NCI-H748 (cell line): ENCODE data around the gene MAML2.
"Not testable (repeated sequence)": the region's sequence is repeated elsewhere in the genome, so short reads cannot be mapped to it uniquely, and the experiment has no call there.

ENCODE experiments used
- DNase-seq: peaks from one replicate; lab custom pipeline; 2025; ENCODE audit not compliant: unreplicated experiment; lab: John Stamatoyannopoulos, UW

The MAML2 gene

DNA sequence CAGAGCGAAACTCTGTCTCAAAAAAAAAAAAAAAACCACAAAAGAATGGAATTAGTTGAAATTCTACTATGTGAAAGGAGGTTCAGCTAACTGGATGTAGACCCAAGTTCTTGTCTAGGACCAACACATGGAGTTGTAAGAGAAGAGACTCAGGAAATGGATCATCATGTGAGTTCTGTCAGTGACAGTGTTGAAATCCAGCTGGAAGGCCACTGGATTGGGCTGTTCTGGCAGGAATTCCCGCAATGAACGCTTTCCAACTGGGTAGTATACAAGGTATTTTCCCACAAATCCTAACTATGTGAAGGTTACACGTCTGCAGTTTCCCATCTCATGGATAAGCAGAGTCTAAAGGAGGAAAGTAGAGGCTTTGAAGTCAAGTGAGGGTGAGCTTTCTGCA lies 151.2 kb downstream of the MAML2 start:
- no peak for DNase-seq

DNA sequence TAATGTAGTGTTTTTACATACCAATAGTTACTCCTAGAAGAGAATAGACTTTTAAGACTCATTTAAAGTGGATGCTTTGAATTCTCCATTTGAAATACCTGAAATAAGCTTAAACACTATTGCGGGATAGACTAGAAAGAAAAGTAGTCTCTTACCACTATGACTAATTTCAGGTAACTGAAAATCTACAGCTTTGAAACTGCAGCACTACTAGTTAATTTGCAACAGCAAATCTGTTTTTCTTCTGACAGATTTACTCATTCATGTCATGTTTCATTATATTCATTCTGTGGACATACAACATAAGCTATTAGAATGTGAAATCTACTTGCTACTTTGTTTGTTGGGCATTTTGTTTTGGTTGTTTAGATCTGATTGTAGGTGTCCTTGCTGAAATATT lies 153.6 kb downstream of the MAML2 start:
- no peak for DNase-seq

DNA sequence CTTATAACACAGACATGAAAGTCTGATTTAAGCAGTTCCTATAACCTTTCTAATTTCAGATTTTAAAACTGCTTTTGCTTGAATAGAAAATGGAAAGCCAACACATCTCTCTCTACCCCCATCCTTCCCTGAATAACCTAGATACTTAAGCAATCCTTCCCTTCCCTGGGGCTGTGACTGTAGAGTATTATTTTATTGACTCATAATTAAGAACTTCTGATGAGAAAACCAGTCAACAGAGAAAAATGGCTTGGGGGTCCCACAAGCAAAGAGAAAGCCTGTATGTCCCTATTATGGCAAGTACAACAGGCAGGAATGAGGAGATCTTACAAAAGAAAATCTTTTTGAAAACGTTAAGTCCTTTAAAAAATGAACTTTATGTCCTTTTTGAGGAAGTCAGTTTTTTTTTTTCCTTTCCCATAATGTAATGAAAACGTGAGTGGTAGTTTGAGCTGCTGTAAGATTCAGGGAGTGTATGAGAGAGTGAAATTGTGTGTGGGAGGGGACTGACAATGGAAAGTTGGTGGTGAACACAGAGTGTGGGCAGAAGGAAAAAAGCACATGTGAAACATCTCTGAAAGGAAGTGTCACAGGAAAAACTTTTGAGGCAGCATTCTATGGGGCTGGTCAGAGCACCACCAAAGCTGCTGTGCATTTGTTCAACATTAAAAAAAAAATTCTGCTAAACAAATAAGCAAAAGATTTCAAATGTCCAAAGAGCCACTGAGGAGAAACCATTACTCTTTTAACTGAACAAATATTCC lies 154.6 kb downstream of the MAML2 start:
- DNase-seq, result no peak

DNA sequence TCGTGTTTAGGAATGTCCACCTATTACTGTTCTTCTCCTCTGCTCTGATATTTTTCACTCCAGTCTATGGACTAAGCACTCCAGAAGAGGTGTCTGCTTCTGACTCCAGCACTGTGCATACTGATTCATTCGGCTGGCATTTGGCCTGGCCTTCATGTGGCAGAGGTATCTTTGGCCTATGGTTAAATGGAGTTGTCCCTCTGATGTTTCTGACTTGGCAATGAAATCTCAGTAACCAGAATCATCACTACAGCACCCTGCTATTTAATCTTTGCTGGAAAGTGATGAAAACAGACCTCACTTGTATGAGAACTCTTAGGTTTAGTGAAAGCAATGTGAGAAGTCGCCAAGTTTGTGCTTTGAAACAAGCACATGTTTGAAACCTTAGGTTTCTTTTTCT lies 155.2 kb downstream of the MAML2 start:
- no peak for DNase-seq

DNA sequence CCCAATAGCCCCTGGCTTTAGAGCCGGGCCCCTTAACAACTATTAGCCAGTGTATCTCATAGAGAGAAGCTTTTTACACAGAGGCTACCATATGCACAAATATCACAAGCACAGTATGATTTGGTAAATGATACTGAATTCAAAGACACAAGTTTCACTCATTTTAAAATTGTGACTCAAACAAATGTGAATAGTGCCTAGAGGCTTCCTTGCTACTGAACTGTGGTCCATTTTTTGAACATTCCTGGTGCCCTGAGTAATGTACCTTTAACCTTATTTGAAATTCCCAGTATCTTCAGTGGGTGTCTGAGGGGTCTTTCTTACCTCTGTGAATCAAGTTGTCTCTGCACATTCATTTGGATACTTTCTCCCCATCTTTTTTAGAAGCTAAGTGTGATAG lies 156.2 kb downstream of the MAML2 start:
- DNase-seq, result no peak

DNA sequence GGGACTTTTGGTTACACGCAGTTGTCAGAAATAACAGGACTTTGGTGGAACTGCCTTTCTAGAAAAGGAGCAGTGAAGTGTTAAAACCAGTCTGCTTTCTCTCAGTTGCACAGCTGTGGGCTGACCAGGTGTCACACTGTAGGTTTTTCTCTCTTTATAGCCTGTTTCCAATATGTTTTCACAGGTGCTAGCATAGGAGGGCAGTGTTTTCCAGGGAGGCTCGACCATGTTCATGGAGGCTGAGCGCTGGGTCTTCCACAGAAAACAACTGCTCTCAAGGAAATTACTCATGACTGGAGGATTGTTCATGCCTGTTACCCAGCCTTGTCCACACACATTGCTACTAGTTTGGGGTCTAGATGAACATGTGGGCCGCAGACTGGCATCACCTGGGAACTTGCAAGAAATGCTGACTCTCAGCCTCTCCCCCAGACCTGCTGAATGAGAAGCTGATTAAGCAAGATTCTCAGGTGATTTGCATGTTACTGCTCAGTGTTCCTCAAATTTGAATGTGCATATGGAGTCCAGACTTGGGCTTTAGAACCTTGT lies 157.7 kb downstream of the MAML2 start:
- no peak for DNase-seq

DNA sequence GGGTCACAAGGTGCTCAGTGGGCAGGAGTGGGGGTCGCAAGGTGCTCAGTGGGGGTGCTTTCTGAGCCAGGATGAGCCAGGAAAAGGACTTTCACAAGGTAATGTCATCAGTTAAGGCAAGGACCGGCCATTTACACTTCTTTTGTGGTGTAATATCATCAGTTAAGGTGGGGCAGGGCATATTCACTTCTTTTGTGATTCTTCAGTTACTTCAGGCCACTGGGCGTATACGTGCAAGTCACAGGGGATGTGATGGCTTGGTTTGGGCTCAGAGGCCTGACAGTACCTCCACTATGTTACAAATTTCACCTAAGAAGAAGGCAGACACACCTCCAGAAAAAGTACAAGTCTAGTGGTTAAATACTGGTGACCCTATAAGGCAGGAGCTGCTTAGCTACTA lies 162.1 kb downstream of the MAML2 start:
- DNase-seq, result not testable (repeated sequence)

DNA sequence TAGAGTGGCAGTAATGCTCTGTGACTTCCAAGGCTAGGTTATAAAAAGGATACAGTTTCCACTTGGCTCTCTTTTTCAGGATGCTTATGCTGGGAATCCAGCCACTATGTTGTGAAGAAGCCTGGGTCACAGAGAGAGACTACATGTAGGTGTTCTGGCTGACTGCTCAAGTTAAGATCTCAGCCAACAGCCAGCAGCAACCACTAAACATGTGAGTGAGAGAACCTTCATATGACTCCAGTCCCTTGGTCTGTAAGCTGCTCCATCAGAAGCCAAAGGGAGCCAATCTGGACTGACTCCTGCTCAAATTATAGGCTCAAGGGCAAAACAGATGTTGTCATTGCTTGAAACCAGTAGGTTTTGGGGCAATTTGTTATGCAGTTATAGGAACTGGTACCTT lies 162.7 kb downstream of the MAML2 start:
- no peak for DNase-seq

DNA sequence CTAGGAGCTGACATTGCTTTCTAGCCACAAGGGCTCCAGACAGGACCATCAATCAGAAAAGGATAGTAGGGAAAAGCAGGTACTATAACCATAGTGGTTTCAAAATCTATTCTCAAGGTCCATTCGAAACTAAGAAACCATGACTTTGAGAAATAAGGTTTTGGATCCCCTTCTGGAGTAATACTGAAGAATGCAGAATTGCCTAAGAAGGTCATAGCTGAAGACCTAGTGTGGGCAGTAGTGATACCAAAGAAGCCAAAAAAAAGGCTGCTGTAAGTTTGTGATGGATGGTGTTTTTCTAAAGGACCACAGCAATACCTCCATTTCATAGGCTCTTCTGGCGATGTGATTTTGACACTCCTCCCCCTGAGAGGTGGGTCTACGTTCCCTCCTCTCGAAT lies 163.1 kb downstream of the MAML2 start:
- no peak for DNase-seq

DNA sequence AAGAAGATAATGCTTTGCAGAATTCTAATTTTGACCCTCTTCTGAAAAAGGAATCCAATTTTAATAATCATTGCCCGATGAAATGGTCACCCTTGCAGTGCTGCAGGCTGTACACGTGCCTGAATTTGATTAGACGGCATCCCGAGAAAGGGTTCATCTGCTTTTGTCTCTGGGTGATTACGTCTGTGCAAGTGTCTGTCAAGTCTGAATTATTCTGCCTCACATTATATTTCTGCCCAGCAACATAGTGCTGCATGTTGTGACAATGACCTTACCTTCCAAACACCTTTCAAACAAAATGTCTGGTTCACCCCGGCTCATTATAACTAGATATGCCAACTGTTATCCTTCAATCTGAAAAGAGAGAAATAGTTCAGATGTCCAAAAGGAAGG lies 164.1 kb downstream of the MAML2 start:
- no peak for DNase-seq

DNA sequence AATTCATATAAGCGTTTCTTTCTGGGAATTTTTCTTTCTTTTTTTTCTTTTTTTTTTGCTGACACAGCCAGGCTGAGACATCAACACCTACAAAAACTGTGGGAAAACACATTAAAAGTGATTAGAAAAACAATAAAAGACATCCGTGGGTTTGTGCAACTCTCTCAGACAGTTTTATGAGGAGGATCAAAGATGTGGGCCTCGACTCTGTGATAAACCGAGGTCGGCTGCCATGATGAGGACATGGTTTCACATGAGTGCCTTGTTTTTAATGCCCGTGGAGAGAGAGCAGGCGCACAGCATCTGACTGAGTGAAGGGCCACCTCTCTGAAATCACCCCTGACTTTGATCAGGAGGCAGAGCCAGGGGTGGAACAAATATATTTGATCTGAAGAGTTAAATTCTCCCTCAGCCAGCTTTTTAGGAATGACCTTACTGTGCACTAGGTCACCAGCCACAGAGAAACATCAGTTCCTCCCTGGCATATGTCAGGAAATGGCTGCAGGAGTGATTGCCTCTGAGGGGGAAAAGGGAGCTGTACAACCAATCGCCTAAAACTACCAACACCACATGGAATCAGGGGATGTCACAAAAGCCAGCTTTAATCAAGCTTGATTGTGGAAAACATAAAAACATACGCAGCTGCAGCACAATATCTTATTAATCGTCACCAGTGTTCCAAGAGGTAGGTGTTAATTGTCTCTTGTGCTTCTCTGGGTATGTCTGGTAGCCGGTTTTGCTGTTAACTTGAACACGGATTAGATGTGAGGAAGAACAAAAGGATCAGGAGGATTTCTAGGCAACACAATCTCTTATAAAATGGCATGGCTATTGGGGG lies 164.7 kb downstream of the MAML2 start:
- no peak for DNase-seq

DNA sequence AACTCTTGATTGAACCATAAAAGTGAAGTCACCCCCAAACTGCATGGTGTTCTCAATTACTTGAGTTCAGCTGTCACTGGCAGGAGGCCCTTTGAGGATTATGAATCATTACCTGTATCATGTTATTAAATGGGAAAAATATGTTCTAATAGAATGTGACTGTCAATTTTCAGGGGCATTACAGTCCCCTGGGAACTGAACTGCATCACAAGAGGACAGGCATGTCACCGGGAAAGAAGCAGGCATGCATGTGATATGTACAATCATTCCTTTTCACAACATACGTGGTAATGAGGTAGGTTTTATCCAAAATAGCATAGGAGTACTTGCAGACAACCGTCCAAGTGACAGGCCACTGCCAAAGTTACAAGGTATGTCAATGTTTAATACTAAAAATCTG lies 165.8 kb downstream of the MAML2 start:
- DNase-seq, result no peak

DNA sequence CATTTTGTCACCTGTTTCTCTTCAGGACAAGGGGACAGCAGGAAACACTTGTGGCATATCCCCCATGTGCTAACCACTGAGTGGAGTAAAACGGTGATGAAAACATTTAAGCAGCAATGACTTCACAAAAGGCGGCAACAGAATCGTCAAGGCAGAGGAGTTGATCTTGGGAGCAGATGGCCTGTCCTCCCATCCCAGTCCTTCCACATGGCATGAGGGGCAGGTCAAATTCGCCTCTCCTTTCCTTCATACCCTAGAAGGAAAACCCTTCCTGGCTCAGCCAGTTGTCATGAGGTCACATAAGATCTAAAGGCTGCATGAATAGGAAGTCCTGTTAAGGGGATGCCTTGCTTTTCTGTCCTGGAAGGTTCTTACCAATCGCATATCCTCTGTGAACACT lies 169.1 kb downstream of the MAML2 start:
- no peak for DNase-seq

DNA sequence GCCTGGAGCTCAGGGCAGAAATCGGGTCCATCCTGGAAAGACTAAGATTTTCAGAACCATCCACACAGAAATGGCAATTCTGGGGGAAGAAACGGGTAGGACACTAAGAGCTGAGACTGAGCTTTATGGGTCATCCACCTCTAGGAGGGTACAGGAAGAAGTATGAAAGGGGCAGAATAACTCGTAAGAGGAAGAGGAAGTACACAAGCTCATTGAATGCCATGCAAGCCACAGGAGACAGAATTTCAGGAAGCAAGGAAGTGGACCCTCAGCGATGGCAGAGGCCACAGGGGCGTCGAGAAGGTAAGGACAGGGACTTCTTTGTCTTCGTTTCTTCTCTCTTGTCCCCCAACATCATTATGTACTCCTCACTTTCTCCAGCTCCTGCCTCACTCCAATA lies 169.6 kb downstream of the MAML2 start:
- DNase-seq, result no peak

DNA sequence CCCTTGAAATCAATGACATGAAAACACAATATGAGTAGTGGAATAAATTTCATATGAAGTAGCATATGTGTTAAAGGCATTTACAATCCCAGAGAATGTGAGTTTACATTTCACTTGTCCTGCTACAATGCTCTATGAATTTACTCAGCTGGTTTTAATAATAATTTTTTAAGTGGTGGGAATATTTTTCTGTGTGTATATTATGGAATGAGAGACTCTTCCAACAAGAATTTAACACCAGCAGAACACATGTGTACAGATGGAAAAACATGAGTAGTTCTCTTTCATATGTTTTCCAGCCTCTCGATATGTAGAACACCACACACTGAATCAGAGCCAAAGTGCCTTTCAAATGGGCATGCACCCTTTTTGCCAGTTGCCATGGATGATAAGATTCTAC lies 170.4 kb downstream of the MAML2 start:
- no peak for DNase-seq

DNA sequence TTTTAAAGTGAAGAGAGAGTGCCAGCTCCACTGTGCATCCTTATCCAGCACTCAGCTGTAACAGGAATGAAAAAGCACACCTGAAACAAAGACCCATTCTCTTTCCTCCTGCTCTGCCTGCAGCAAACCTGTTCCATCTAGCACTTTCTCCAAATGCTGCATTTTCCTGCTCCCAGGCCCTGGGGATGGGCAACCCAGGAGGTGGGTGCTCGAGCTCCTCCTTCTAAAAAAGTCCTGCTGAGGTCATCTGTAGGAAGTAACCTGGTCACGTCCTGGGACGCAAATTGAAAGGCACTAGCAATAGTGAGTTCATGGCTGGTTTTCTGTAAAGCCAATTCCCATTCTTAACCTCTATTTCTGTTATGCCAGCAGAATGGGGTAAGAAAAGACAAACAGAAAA lies 173.7 kb downstream of the MAML2 start:
- no peak for DNase-seq

DNA sequence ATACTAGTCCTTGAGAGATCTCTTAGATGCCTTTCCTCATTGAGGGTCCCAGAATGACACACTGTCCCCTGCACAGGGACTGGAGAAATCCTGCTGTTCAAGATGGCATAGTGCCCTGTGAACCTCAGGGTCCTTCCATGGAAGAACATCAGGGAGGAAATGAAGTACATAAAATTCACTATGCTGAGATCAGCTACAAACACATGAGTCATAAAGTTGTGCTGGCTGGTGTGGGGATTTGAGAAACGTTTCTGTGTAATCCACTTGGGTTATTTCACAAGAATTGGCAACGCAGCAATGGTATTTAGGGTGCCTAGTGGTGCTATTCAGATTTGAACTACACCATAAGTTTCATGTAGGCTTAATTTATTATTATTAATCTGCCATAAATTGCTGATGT lies 174.4 kb downstream of the MAML2 start:
- DNase-seq, result no peak

DNA sequence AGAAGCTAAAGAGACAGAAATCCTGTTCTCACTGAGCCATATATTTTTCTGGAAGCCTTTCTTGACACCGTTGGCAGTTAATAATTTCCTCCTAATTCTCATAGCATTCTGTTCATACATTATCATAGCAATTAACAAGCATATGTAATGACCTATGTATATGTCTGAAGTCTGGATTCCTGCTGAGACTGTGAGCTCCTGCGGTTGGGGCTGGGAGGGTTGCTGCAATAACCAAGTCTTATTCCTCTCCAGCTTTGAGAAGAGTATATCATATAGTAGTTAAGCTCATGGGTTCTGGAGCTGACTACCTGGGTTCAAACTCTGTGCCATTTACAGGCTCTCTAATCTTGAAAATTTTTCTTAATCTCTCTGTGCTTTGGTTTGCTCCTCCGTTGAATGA lies 175.2 kb downstream of the MAML2 start:
- DNase-seq, result no peak

DNA sequence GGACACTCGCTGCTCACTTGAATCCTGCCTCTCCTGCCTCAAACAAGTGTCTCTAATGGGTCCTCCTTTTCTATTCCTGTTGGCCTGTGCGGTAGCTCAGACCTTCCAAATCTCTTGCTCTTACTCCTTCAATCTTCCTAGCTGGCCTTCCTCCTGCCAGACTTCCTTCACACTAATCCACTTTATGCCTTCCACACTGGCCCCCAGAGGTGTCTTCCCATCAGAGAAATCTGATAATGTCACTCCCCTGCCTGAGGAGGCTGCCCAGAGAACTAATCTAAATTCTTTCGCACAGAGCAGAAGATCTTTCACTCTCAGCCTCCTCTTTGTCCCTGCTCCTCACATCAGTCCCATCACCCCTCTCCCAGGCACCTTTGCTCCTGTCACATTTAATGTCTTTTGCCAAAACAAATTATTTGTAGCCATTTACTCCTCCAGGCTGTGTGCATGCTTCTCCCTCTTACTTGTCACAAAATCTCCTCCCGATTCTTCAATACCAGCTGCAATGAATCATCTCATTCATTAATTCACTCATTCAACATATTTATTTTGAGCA lies 175.7 kb downstream of the MAML2 start:
- no peak for DNase-seq

DNA sequence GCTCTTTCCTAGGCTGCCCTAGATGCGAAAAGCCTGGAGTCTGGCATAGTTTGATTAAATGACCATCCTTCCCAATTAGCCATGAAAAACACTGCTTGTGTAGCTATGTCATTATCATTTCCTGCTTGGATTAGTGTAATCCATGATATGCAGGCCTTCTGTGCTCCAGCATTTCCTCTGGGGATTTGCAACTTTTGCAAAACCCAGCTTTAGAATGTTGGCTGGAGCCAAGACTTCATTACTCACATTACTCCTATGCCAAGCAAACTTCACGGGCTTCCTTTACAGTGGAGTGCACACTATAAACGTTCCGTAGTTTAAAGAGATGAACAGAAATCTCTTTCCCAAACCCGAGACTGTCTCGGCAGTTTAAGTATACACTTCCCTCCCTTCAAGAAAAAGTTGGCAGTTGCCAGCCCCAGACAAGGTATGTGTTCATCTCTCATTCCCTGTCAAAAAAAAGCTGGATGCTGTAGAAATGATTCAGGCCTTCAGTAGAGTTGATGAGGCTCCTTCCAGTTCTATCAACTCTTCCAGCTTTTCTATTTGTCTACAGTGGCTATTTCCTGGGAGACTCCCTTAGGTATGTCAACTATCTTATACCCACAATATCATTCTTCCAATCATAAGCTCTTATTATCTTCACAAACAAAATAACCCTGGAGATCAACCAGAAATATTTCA lies 180.0 kb downstream of the MAML2 start:
- DNase-seq, result no peak

DNA sequence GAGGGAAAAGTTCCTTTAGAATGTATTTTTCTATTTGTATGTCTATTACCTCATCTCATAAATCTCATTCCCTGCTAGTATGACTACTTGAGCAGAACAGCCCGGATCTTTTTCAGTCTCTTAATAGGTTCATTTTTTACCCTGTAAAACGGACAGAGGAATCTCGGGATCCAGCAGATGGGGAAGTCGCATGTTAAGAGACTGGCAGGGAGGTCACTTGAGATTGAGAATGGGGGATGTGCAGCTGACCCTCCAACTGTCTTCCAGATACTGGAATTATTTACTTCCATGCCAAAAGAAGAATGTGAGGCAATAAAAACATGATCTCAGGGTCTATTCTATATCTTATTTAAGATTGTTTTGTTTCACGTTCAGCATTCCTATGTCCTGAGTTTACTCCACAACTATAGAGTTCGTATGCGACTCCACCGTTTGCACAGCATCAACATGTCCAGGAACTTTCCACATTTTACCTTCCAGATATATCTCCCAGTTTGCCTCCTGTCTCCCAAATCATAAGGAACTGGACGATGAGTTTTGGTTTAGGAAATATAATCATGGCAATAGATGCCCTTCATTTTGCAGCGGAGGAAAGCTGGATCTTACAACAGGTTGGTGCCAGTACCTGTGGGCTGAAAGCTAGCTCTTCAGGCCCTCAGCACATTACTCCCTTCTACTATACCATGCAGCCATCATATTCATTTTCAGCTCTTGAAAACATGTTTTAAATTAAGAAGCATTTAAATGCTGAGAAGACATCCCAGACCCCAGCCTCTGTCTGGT lies 181.5 kb downstream of the MAML2 start:
- no peak for DNase-seq
